ENCODE data around the gene SSR2.

- TF ChIP-seq, protein P1, sequence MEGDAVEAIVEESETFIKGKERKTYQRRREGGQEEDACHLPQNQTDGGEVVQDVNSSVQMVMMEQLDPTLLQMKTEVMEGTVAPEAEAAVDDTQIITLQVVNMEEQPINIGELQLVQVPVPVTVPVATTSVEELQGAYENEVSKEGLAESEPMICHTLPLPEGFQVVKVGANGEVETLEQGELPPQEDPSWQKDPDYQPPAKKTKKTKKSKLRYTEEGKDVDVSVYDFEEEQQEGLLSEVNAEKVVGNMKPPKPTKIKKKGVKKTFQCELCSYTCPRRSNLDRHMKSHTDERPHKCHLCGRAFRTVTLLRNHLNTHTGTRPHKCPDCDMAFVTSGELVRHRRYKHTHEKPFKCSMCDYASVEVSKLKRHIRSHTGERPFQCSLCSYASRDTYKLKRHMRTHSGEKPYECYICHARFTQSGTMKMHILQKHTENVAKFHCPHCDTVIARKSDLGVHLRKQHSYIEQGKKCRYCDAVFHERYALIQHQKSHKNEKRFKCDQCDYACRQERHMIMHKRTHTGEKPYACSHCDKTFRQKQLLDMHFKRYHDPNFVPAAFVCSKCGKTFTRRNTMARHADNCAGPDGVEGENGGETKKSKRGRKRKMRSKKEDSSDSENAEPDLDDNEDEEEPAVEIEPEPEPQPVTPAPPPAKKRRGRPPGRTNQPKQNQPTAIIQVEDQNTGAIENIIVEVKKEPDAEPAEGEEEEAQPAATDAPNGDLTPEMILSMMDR (IDR thresholded peaks at IDR 0.05; ENCODE audit: insufficient read depth, low read depth, low read length), result no peak
- no peak for TF ChIP-seq EZH2 (IDR thresholded peaks at IDR 0.05; ENCODE audit: insufficient read depth, low read length)
Observed at GRCh38 chr1:156056326-156056849, 35.6 kb upstream of the SSR2 start.
